ENCODE data around the gene ZNF536.

Gene ZNF536

DNA sequence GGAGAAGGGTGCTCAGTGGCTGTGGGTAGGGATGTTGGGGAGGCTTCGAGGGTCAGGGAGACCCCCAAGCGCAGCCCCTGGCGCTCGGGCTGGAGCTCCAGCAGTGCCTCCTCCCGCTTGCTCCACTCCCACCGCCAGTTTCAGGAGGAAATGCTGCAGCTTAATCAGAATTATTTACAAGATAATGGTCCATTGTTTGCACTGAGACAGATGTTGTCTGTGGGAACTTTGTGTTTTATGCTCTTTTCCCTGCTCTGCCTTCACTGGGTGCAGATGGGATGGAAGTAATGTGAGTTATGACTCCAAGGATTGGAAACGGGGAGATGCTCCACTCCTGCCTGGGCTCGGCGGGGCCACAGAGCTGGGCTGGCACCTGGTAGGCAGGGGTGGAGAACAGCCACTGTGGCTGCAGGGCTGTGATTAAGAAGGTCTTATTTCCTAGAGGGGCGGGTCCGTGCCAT is 192.4 kb downstream of the ZNF536 start:
- no peak for DNase-seq (ENCODE audit: low read depth)

DNA sequence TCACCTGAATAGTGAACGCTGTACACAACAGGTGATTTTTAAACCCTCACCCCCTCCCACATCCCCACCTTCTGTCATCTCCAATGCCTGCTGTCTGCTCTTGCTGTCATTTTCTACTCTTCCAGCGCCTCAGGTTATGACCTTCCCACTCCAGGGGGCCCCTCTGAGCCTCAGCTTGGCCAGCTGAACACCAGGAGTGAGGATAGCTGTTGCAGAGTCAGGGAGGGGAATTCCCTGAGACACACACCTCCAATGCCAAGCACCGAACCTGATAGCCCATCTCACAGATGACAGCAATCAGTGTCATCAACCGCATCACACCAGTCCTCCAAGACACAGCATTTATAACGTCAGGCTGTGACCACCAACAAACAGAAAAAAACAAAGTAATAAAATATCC is 193.5 kb downstream of the ZNF536 start:
- DNase-seq (ENCODE audit: low read depth) = no peak

DNA sequence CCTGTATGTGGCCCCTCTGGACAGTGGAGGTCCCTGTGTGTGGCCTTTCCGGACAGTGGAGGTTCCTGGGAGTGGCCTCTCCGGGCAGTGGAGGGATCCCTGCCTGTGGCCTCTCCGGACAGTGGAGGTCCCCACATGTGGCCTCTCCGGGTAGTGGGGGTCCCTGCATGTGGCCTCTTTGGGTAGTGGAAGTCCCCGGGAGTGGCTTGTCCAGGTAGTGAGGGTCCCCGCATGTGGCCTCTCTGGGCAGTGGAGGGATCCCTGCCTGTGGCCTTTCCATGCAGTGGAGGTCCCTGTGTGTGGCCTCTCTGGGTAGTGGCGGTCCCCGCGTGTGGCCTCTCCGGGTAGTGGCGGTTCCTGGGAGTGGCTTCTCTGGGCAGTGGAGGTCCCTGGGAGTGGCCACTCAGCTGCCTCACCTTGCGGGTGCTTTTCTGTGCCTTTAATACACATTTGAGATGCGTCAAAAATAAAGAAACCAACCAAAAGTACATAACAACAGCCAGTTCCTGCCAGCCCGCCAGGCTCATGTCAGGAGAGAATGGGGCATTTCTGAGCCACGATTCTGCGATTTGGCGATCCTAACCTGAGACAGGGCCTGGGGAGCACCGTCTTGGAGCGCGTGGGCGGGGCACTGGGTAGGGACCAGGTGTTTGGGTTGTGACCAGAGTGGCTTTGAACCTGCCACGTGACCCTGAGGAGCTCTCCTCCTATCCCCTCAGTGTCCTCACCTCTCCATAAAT is 194.7 kb downstream of the ZNF536 start:
- DNase-seq (ENCODE audit: low read depth) = no peak

DNA sequence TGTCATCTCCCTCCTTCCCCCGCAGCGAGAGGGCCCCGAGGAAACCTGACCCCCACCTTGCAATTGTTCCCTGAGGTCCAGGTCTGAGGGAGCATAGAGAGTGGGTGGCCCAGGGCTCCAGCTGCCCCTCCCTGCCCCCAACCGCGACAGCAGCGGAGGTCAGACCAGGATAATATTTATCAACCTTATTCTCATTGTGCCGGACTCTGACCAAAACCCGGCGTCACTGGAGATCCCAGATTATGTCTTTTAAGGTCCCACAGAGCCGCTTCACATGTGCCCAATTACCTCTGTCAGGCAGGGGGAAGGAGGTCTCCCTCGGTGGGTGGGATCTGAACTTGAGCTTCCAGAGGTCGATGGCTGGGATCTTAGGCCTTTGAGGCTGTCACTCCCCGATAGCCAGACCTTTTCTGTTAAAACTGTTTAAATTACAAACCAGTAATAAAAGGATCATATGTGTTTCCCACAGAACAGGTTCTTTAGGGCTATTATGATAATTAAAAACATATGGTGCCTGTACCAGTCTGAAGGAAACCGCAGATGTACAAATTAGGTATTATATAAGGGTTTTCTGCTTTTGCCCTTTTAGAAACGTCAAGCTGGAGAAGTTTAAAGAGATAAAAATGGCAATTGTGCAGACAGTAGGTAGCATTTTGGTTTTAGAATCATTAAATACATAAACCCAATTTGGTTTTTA is 195.5 kb downstream of the ZNF536 start:
- DNase-seq (ENCODE audit: low read depth) = no peak

DNA sequence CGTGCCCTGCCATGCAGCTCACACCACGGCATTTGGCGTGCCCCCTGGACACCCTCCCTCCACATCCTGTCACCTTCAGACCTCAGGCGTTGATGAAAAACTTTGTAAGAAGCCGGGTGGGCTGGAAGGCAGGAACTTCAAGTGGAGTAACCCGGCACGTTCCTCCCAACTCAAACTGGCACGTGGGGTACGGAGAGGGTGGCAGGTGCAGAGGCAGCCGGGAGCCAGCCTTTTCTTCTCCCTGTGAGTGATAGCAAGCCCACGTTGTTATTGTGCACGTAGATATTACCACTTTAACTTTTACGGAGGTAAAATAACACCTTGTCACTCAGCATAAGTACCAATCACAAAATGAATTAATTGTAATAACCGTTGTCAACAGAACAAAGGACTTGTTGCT is 198.0 kb downstream of the ZNF536 start:
- no peak for DNase-seq (ENCODE audit: low read depth)

DNA sequence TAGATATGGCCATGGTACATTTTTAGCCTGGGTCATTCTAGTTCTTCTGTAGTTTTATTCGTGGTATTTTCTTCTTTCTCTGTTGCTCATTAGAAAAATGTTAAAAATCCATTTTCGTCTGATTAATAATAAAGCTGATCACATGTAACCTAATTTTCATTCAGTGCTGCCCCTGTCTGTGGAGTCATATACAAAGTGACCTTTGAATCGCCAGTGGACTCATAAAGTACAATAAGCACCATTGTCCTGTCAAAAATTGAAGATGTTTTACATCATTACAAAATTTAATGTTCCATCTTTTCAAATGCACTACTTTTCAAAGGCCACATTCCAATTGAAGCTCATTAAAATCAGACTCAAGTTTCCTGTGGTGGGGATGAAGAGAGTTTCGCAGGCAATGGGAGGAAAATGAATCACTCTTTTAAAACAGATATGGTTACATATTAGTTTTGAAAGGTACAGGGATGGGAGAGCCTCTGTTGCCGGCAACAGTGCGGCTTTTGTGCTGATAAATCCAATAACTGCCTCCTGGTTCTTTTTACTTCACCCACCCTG is 205.4 kb downstream of the ZNF536 start:
- no peak for DNase-seq (ENCODE audit: low read depth)

DNA sequence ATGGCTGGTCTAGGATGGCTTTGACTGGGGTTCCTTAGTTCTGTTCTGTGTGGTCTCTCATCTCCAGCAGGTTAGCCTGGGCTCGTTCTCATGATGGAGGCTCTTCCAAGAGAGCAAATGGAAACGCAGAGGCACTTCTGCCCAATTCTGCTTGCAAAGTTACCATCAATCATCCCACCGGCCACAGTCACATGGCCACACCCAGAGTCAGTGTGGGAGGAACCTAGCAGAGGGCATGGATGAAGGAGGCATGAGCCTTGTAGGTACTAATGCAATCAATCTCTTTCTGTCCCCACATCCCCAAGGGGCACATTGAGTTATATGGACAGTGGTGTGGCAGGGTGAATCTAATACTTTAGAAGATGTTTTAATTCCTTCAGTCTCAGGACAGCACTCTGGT is 207.2 kb downstream of the ZNF536 start:
- no peak for DNase-seq (ENCODE audit: low read depth)

DNA sequence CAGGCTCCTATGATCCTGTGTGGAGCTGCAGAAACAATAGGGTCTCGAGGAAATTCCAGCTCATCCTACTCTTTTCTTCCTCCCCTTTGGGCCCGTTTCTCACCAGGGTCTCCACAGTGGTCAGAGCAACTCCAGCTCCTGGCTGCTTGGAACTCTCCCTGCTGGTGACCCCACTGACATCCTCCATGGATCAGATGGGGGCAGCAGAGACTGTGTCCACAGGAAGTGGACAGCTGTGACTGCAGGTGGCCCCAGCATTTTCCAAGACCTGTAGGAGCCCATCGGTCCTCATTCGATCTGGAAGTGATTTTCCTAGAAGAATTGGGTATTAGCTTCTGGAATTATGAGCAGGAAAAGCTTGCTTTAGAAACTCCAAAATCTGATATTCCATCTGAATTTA is 208.5 kb downstream of the ZNF536 start:
- no peak for DNase-seq (ENCODE audit: low read depth)

DNA sequence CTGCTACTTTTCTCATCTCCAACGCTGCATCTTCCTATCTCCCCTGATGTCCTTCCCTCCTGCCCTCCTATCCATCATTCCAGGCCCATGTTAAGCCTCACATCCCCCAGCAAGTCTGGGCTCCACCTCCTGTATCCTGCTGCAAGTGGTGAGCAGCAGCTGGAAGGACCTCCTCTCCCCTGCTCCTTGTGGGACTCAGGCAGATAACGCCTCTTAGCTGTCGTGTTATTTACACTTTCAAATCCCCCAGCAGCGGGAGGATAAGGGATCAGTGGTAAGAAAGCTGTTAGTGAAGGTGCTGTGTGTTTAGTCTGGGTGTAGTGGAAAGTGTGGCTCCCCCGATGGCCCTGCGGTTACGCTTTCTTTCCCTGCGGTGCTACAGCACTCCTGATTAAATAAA is 211.9 kb downstream of the ZNF536 start:
- DNase-seq (ENCODE audit: low read depth) = no peak

DNA sequence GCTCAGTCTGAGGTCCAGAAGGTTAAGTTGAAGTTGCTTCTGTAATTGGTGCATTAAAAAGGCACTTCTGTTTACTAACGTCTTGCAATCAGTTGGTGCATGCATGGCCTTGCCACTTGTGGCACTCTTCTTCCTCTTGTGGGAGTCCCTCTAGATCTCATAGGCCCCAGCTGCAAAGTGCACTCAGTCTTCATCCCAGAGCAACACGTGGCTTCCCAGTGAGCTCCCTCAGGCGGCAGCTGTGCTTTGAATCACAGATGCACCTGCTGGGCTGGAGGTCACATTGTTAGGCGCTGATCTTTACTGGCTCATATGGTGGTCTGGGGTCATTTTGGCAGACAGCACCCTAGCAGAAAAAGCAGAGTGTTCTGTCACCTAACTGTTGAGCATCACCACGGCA is 215.7 kb downstream of the ZNF536 start:
- no peak for DNase-seq (ENCODE audit: low read depth)

DNA sequence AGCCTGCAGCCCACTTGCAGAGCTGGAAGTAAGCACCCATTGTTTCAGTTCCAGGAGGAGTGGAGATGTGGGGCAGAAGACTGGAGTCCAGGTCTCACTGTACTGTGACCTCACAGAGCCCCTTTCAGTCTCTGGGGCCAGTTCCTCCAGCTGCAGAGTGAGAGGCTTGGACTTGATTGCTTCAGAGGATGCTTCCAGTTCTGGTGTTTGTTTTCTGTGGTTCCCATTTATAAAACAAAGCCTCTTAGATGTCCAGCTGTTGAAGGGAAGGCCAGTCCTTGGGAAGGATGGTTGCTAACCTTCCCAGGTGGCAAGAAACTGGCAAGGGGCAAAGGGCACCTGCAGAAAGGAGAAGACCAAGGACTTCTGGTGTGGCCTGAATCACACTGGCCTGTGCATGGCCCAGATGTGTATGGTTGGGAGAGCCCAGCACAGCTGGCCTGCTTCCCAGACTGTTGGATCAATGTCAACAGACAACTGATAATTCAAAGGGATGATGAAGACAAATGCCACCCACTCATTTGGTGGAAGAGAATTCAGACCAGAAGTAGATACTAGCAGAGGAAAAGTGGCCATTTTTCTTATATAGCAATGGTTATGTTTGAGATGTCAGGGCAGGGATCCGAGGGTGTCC is 218.5 kb downstream of the ZNF536 start:
- DNase-seq (ENCODE audit: low read depth) = no peak

DNA sequence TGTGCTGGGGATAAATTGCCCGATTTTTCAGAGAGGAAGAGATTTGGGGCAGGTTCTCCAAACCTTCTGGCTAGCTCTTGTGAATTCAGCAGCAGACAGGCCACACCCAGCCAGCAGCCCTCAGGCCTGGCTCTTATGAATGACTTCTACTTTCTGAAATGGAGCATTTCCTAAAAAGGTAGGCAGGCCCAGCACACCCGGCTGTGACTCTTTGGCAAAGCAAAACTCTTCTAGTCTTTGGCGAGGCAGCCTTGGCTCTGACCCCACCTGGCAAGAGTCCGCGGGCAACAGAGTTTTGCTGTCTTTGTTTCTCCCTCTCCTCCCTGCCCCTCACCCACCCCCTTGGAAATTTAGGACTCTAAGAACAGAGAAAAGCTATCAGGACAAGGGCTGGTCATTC is 221.2 kb downstream of the ZNF536 start:
- DNase-seq (ENCODE audit: low read depth) = no peak

DNA sequence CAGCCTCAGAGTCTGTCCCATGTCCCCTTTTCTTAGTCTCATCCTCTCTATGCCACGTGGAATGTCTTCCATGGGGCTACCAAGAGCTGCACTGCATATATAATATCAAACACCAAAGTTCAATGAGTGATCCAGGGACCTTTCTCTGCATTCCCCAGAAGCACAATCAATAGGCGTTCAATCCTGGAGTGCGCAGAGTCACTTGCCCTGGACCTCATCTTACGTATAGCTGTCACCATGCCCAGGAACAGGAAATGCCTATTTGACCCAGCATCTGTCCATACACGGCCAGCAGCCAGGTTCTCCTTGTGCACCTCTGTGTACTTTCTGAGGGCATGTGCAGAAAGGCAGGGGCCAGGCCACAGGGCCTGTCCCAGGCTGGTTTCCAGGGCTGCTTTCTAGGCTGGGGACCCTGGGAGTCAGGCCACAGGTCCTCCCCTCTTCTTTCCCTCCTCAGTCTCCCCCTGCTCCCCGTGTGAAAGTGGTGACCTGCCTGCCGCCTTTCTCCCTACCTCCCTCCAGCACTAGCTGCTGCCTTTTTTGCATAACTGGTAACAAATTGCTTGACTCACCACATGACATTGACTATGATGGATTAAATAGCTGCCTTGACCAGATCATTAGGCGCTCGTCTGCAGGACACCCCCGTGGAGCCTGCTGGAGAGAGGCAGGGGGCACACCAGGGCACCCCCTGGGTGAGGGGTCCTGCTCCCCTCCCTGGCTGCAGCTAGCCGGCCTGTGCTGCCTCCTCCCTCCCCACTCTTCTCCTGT is 222.0 kb downstream of the ZNF536 start:
- DNase-seq (ENCODE audit: low read depth) = no peak

DNA sequence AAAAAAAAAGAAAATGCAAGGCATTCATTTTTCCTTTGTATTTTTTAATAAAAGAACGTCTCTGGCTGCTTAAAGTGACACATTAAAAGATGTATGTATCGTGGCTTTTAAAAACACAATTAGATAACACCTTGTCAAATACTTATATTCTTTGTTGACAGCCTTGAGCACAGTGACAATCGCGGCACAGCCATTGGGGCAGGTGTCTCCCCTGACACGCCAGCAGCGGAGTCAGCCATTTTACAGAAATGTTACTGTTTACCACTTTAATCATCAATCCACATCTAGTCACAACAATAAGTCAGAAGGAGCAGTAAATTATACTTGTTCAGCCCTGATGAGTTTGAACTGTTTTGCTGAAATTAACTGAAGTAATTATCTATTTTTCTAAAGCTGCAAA is 224.1 kb downstream of the ZNF536 start:
- no peak for DNase-seq (ENCODE audit: low read depth)

DNA sequence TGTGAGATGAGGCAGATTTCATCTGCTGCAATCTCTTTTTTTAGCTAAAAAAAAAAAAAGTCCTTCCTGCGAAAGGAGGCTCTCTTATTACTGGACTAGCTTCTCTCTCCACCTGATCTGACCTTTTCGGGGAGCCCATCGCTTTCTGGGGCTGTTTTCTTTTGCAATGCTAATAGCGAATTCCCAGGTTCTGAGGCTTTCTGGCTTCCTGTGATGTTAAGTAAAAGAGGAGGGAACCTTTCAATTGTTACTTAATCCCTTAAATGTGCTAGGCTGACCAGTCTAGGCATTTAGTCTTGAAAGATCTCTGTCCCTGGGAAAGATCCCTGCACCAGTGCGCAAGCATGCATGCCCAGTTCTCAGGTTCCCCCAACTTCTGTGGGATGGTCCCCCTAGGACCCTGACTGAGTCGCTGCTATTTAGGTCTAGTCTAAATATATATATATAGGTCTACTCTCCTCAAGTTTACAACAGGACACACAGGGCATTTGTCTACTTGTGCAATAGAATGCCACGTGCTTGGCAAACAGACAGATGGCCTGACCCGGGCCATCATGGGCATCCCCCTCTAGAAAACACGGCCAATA is 224.7 kb downstream of the ZNF536 start:
- DNase-seq (ENCODE audit: low read depth) = no peak

DNA sequence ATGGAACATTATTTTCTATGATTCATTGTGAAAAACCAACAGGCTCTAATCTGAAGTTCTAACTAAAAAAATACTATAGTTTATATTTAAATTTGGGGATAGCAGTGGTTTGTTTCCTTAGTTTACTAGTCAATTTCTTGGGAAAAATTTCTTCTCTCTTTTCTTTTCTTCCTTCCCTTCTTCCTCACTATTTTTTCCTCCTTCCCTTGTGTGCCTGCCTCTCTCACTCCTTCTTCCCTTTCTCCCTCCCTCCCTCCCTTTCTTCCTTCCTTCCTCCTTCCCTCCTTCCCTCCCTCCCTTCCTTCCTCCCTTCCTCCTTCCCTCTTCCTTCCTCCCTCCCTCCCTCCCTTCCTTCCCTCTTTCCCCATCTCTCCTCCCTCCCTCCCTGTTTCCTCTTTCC is 226.5 kb downstream of the ZNF536 start:
- no peak for DNase-seq (ENCODE audit: low read depth)

DNA sequence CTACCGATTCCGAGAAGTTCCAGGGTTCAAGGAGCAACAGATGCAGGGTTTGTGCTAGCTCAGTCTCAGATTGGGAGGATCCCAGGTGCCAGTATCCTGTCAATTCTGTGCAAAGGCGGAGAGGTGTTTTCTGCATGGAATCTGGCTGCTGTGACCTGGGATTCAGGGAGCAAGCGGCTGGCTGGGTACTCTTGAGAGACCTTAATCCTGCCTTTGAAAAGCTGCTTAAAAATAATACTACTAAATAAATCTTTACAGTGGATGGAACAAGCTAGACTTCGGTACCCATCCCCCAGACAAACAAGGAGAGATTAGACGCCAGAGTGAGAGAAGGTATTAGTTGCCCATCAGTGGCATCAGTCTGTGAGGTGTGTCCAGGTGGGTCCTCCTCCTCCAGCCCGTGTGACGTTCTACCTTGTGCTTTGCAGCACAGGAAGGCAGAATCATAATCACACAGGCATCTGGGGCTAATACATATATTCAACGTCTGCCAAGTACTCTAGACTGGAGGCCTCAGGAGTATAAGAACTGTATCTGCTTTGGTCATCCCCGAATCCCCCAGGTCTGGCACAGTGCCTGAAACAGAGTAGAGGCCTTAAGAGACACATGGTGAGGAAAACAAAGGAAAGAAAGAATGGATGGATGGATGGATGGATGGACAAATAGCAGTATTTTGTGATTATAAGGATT is 230.6 kb downstream of the ZNF536 start:
- DNase-seq (ENCODE audit: low read depth) = no peak

DNA sequence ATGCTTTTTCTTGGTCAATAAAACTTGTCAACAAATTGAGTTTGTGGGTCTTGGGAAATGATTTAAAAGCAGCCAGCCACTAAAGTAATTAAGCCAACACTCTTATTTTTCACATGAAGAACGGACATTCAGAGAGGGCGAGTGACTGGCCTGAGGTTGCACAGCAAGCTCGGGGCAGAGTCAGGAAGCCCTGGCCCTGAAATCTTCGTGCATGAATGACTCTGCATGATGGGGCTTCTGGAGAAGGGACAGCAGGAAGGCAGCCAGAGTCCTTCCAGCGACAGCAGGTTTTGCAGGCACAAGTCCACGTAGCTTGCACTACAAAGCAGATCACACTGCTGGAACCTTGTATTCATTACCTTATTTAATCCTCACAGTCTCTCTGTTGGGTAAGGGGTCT is 232.5 kb downstream of the ZNF536 start:
- no peak for DNase-seq (ENCODE audit: low read depth)

DNA sequence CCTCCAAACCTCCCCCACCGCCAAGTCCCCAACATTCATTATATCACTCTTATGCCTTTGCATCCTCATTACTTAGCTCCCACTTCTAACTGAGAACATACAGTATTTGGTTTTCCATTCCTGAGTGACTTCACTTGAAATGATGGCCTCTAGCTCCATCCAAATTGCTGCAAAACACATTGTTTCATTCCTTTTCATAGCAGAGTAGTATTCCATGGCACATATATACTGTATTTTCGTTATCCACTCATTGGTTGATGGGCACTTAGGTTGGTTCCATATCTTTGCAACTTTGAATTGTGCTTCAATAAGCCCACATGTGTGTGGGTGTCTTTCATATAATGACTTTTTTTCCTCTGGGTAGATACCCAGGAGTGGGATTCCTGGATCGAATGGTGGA is 233.1 kb downstream of the ZNF536 start:
- no peak for DNase-seq (ENCODE audit: low read depth)

DNA sequence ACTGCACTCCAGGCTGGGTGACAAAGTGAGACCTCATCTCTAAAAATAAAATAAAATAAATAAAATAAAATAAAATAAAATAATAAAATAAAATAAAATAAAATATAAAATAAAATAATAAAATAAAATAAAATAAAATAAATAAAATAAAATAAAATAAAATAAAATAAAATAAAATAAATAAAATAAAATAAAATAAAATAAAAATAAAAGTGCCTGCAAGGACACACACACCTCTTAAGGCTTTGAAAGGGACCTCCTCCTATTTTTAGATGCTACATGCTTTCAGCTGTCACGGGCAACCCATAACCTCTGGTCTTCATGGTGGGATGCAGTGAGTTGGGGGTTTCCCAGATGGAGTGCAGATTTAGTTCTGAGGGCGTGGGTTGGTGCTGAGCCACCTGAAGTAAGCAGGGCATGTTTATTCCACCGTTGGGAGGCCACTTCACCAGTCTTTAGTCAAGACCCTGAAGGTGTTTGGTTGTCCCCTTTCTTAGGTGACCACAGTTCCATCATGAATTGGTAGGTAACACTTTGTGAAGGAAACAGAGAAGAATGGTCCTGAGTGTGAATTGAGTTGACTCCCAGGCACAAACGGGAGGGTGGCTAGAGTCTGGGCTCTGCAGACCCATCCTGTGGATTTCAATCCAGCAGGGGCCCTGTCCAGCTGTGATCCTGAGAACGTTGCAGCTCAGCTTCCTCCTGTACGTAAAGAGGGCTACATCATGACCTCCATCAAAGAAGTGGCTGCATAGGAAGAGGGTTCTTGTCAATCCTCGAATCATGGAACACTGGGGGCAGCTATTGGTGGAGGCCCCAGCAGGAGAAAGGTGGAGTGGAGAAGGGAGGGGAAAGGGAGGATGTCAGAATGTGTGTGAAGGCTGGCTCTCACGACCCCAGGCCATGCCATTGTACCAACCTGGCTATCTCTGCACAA is 234.2 kb downstream of the ZNF536 start:
- DNase-seq (ENCODE audit: low read depth) = no peak

Data from activated T-cell treated with anti-CD3 and anti-CD28 coated beads for 48 hours (primary cell).